Gastroesophageal sphincter (tissue), 4 donors: Measurements from ENCODE around the gene SAMD14. TPM values are rescaled to one million over a fixed set of nuclear protein-coding genes. Genes with fewer than 3 reads are reported as not detected.
A peak's percentile ranks its signal among the peaks of the same experiment; 100 is the strongest.

Experiments used
- ATAC-seq: fragments of 150-250 bp; one replicate; pipeline ENCODE4 v1.9.1; 2016; ENCODE audit warnings: mild to moderate bottlenecking, moderate library complexity
- H3K27ac ChIP-seq, 4 donors: fragments of 200-600 bp; sonication (generic) in 3 of 4; 1 replicate in 3 of 4; 2 replicates in 1 of 4; pipeline ENCODE4 v1.5.1; 2016 to 2019
- H3K27me3 ChIP-seq: fragments of 200-600 bp; sonication (generic); one replicate; pipeline ENCODE4 v1.5.1; 2019
- H3K36me3 ChIP-seq, 2 donors: fragments of 200-600 bp; sonication (generic); one replicate each; pipeline ENCODE4 v1.5.1; 2019; ENCODE audit warnings: control low read depth in 1 of 2
- H3K4me1 ChIP-seq, 3 donors: fragments of 200-600 bp; sonication (generic); 1 replicate in 2 of 3; 2 replicates in 1 of 3; pipeline ENCODE4 v1.5.1; 2016 to 2019; ENCODE audit warnings: control low read depth in 2 of 3
- H3K4me3 ChIP-seq, 2 donors: fragments of 200-600 bp; sonication (generic); one replicate each; pipeline ENCODE4 v1.5.1; 2019; ENCODE audit warnings: mild to moderate bottlenecking in 1 of 2, moderate library complexity in 1 of 2
- H3K9me3 ChIP-seq, 3 donors: fragments of 200-600 bp; sonication (generic); one replicate each; pipeline ENCODE4 v1.5.1; 2017 to 2019; ENCODE audit warnings: control low read depth in 2 of 3
- CTCF ChIP-seq, 4 experiments: fragments of 200-600 bp in 2 of 4; fragments of 450-650 bp in 2 of 4; sonication (generic) in 1 of 4; IDR thresholded peaks; one replicate each; pipeline ENCODE4 v1.5.1; 2017 to 2019; ENCODE audit warnings: antibody characterized with exemption in 4 of 4, mild to moderate bottlenecking in 2 of 4, moderate library complexity in 2 of 4
- EP300 ChIP-seq: sonication (generic); formaldehyde crosslinking; IDR thresholded peaks from one replicate; pipeline ENCODE4 v1.6.1; 2017; ENCODE audit warnings: antibody characterized with exemption, mild to moderate bottlenecking
- POLR2A ChIP-seq, 2 donors: fragments of 450-650 bp; IDR thresholded peaks; one replicate each; pipeline ENCODE4 v1.6.1; 2017; ENCODE audit warnings: antibody characterized with exemption in 2 of 2, mild to moderate bottlenecking in 2 of 2, moderate library complexity in 1 of 2
- POLR2AphosphoS5 ChIP-seq: sonication (generic); formaldehyde crosslinking; IDR thresholded peaks from one replicate; pipeline ENCODE4 v1.6.1; 2017; ENCODE audit warnings: antibody characterized with exemption
- WGBS, 2 donors: methylation state at CpG; one replicate each; pipeline ENCODE4 v1.1.5; 2018; ENCODE audit warnings: low coverage in 1 of 2; 5-methylcytosine and 5-hydroxymethylcytosine counted together
- total RNA-seq, 4 donors: library from RNA; depleted of rRNA; stranded (reverse); fragments of >200 nt; gene quantifications; one replicate each; pipeline ENCODE4 v1.1.0, GENCODE V29; 2016

Gene SAMD14
- total RNA-seq, result 1 to 10 TPM; 1.3 to 2.8 (median 2.3) TPM

GRCh38 chr17:50129728-50130558 is at the start of gene SAMD14:
Gene SAMD14, minus strand, starts transcription at chr17:50130160. Its CDS starts 5,201 bp downstream, at chr17:50124959.
- H3K9me3 ChIP-seq, result no peaks in the 10 kb centered on the region
- peak; percentile 38 for ATAC-seq
- peak within 1 kb of the TSS in 2 of 4 donors; percentile 38 to 56 for H3K27ac ChIP-seq
- H3K4me3 ChIP-seq, result peak within 1 kb of the TSS; percentile 36 to 64
- WGBS, 2 donors, result 2 to 10% methylated on average over 2 to 9 of the region's 84 CpGs
- H3K27me3 ChIP-seq, result no peaks in the 10 kb centered on the region
- H3K4me1 ChIP-seq, result peaks cover 3 to 59% (median 33%) of the 10 kb centered on the region in 3 donors
- TF ChIP-seq POLR2A (IDR thresholded peaks at IDR 0.05) (no peak), CTCF (IDR thresholded peaks at IDR 0.05) (no peak), POLR2AphosphoS5 (no peak), EP300 (no peak)
- H3K36me3 ChIP-seq, result peaks cover 0 to 9% of the 10 kb centered on the region in 2 donors

GRCh38 chr17:50177983-50178834 is 48.2 kb upstream of the SAMD14 start:
- Histone ChIP-seq H3K9me3 (no peaks in the 10 kb centered on the region), H3K36me3 (peaks cover 0 to 4% of the 10 kb centered on the region in 2 donors), H3K4me3 (peak overlapping the region in 1 of 2 donors; percentile 6), H3K27ac (peak overlapping the region; percentile 64 to 87 (median 86)), H3K4me1 (peaks cover 0 to 67% (median 34%) of the 10 kb centered on the region in 3 donors), H3K27me3 (no peaks in the 10 kb centered on the region)
- TF ChIP-seq POLR2A (IDR thresholded peaks at IDR 0.05), result peak; percentile 18 to 24
- TF ChIP-seq EP300, result no peak
- TF ChIP-seq POLR2AphosphoS5, result peak; percentile 72
- peak in 3 of 4 experiments; percentile 61 to 73 (median 61) for TF ChIP-seq CTCF (IDR thresholded peaks at IDR 0.05)
- WGBS, 2 donors, result 0% methylated on average over 4 of the region's 22 CpGs; no CpG with 5 or more reads in 1 of the 2 donors
- peak; percentile 90 for ATAC-seq

- ATAC-seq, result no peak
- Histone ChIP-seq H3K36me3 (peaks cover 0 to 4% of the 10 kb centered on the region in 2 donors), H3K27ac (peak overlapping the region; percentile 64 to 87 (median 86)), H3K9me3 (no peaks in the 10 kb centered on the region), H3K4me3 (peak overlapping the region in 1 of 2 donors; percentile 6), H3K4me1 (peaks cover 0 to 73% (median 38%) of the 10 kb centered on the region in 3 donors), H3K27me3 (no peaks in the 10 kb centered on the region)
- 43% methylated on average over 5 of the region's 10 CpGs; no CpG with 5 or more reads in 1 of the 2 donors for WGBS, 2 donors
- TF ChIP-seq POLR2A (IDR thresholded peaks at IDR 0.05), result no peak
- TF ChIP-seq EP300, result no peak
- no peak for TF ChIP-seq POLR2AphosphoS5
- no peak for TF ChIP-seq CTCF (IDR thresholded peaks at IDR 0.05)
Measured at GRCh38 chr17:50177476-50177875, 47.5 kb upstream of the SAMD14 start.

DNA sequence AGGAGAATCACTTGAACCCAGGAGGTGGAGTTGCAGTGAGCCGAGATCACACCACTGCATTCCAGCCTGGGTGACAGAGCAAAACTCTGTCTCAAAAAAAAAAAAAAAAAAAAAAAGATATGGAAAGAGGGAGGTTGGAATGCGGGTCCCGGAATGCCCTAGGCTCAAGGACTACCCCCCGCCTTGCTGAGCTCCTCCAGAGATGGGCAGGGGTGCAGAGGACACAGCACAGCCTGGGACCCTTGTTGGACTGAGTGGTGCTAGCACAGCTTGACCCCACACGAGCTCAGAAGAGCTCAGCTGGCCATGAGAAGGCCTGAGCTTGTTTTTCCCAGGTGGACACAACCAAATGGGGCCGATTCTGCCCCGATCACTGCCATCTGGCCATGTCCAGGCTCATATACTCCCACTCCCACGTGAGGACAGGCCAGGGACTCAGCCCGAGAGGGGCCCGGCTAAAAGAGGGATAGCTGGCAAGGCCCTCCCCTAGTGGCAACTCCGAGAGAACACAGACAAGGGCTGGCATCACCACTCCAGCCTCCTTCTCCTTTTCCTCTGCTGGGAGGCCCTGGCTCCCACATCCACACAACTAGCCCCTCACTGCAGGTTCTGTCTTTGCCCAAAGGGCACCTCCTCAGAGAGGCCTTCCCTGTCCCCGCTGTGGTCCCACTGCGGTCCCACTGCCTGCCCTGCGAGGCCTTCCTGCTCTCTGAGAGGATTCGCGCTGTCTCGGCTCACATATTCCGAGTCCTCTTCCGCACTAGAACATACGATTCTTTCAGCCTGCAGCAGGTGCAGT is 46.8 kb upstream of the SAMD14 start:
- TF ChIP-seq EP300, result no peak
- TF ChIP-seq CTCF (IDR thresholded peaks at IDR 0.05), result peak in 2 of 4 experiments; percentile 19 to 20
- no peak for TF ChIP-seq POLR2AphosphoS5
- TF ChIP-seq POLR2A (IDR thresholded peaks at IDR 0.05), result no peak
- Histone ChIP-seq H3K9me3 (no peaks in the 10 kb centered on the region), H3K4me1 (peaks cover 0 to 74% (median 38%) of the 10 kb centered on the region in 3 donors), H3K36me3 (peaks cover 0 to 10% of the 10 kb centered on the region in 2 donors), H3K27ac (peak overlapping the region; percentile 61 to 87 (median 86)), H3K4me3 (no peak overlapping the region), H3K27me3 (no peaks in the 10 kb centered on the region)
- no peak for ATAC-seq
- 62 to 92% methylated on average over 4 to 6 of the region's 20 CpGs for WGBS, 2 donors
